Measurements from ENCODE around the gene RB1.

RB1 gene

DNA sequence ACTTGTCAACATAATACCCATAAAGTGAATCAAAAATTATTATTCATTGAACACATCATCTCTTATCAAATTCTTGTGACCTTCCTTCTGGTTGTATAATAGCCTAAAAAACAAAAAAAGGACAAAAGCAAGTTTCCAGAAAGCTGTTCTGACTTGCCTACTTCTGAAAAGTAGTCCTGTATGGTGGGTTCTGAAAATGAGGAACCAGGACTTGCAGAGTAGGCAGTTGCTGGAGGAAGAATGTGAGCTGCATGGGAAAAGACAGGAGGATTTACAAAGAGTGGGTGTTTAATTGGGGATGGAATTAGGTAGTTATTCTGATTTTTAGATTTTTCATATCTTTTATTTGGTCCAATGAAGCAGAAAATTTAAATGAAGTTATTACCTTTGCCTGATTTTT lies 172.7 kb downstream of the RB1 start:
- TF ChIP-seq, protein P1, sequence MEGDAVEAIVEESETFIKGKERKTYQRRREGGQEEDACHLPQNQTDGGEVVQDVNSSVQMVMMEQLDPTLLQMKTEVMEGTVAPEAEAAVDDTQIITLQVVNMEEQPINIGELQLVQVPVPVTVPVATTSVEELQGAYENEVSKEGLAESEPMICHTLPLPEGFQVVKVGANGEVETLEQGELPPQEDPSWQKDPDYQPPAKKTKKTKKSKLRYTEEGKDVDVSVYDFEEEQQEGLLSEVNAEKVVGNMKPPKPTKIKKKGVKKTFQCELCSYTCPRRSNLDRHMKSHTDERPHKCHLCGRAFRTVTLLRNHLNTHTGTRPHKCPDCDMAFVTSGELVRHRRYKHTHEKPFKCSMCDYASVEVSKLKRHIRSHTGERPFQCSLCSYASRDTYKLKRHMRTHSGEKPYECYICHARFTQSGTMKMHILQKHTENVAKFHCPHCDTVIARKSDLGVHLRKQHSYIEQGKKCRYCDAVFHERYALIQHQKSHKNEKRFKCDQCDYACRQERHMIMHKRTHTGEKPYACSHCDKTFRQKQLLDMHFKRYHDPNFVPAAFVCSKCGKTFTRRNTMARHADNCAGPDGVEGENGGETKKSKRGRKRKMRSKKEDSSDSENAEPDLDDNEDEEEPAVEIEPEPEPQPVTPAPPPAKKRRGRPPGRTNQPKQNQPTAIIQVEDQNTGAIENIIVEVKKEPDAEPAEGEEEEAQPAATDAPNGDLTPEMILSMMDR (conservative IDR thresholded peaks at IDR 0.05; ENCODE audit: control insufficient read depth, insufficient read depth, low read depth, low read length), result no peak
- no peak overlapping the region for H3K4me3 ChIP-seq (ENCODE audit: control insufficient read depth, low read depth, low read length)
- no peak for DNase-seq (ENCODE audit: low read depth)

DNA sequence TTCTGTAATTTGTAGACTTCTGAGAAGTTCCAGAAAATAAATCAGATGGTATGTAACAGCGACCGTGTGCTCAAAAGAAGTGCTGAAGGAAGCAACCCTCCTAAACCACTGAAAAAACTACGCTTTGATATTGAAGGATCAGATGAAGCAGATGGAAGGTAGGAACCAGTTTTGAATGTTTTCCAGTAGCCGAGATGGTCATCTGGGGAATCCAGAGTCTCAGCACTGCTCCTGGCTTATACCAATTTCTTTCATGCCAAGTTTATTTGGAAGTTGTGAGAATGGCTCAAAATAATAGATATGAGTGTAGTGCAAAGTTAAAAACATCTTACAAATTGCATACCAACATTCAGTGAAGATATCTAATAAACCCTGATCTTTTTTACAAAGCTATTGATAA lies 173.1 kb downstream of the RB1 start:
- TF ChIP-seq, protein P1 (conservative IDR thresholded peaks at IDR 0.05; ENCODE audit: control insufficient read depth, insufficient read depth, low read depth, low read length), result no peak
- no peak overlapping the region for H3K4me3 ChIP-seq (ENCODE audit: control insufficient read depth, low read depth, low read length)
- no peak for DNase-seq (ENCODE audit: low read depth)

GRCh38 chr13:48477191-48477855 lies 173.8 kb downstream of the RB1 start:
- H3K4me3 ChIP-seq (ENCODE audit: control insufficient read depth, low read depth, low read length), result no peak overlapping the region
- DNase-seq (ENCODE audit: low read depth), result no peak
- TF ChIP-seq, protein P1 (conservative IDR thresholded peaks at IDR 0.05; ENCODE audit: control insufficient read depth, insufficient read depth, low read depth, low read length), result no peak

- peak; percentile 58 for DNase-seq (ENCODE audit: low read depth)
- H3K4me3 ChIP-seq (ENCODE audit: control insufficient read depth, low read depth, low read length), result no peak overlapping the region
- TF ChIP-seq, protein P1 (conservative IDR thresholded peaks at IDR 0.05; ENCODE audit: control insufficient read depth, insufficient read depth, low read depth, low read length), result no peak
These were observed 174.8 kb downstream of the RB1 start for GRCh38 chr13:48478391-48478790.

GRCh38 chr13:48483575-48483974 lies 180.0 kb downstream of the RB1 start:
- no peak for DNase-seq (ENCODE audit: low read depth)
- H3K4me3 ChIP-seq (ENCODE audit: control insufficient read depth, low read depth, low read length), result no peak overlapping the region
- TF ChIP-seq, protein P1 (conservative IDR thresholded peaks at IDR 0.05; ENCODE audit: control insufficient read depth, insufficient read depth, low read depth, low read length), result no peak

DNA sequence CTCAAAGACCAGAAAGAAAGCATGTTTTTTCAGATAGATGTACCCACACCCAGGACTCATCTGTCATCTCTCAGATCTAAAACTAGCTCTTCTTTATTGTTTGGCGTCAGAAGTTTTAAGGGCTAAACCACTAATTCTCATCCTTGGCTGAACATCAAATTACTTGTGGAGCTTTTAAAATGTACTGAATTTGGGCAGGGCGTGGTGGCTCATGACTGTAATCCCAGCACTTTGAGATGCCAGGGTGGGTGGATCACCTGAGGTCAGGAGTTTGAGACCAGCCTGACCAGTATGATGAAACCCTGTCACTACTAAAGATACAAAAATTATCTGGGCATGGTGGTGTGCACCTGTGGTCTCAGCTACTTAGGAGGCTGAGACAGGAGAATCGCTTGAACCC lies 181.9 kb downstream of the RB1 start:
- TF ChIP-seq, protein P1 (conservative IDR thresholded peaks at IDR 0.05; ENCODE audit: control insufficient read depth, insufficient read depth, low read depth, low read length), result no peak
- no peak overlapping the region for H3K4me3 ChIP-seq (ENCODE audit: control insufficient read depth, low read depth, low read length)
- no peak for DNase-seq (ENCODE audit: low read depth)

- TF ChIP-seq, protein P1 (conservative IDR thresholded peaks at IDR 0.05; ENCODE audit: control insufficient read depth, insufficient read depth, low read depth, low read length), result no peak
- no peak overlapping the region for H3K4me3 ChIP-seq (ENCODE audit: control insufficient read depth, low read depth, low read length)
- no peak for DNase-seq (ENCODE audit: low read depth)
These were observed 182.8 kb downstream of the RB1 start for GRCh38 chr13:48486362-48486761.

Data from fibroblast of mammary gland (primary cell).